AG08395 (cell line): ENCODE data around the gene TSC22D3.

Source experiments
- DNase-seq: peaks from one replicate; pipeline ENCODE4 v3.0.0; 2012; ENCODE audit warnings: mixed read lengths, low spot score

Gene TSC22D3

GRCh38 chrX:107760304-107761077, 15.1 kb downstream of the TSC22D3 start:
- no peak for DNase-seq

- DNase-seq: no peak
Measured at GRCh38 chrX:107758231-107758766, 17.3 kb downstream of the TSC22D3 start.

- no peak for DNase-seq
Measured at GRCh38 chrX:107755721-107756120, 19.9 kb downstream of the TSC22D3 start.

GRCh38 chrX:107753187-107753586, 22.4 kb downstream of the TSC22D3 start:
- no peak for DNase-seq

DNA sequence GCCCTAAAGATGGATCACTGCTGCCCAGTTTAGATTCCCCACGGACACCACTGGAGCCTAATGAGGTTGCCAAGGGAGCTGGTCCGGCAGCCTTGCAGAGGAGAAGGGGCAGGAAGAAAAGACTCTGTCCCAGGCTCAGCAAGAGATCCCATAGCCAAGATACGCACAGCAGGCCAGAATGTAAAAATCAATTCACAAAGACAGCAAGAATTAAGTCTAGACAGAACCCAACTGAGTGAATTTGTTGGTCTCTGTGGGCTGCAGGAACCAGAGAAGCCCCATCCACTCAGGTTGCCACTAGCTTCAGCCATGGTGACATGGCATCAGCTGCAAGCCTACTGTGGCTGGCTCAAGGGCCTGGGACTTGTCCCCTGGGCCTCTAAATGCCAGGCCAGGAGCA, 22.9 kb downstream of the TSC22D3 start:
- no peak for DNase-seq

DNA sequence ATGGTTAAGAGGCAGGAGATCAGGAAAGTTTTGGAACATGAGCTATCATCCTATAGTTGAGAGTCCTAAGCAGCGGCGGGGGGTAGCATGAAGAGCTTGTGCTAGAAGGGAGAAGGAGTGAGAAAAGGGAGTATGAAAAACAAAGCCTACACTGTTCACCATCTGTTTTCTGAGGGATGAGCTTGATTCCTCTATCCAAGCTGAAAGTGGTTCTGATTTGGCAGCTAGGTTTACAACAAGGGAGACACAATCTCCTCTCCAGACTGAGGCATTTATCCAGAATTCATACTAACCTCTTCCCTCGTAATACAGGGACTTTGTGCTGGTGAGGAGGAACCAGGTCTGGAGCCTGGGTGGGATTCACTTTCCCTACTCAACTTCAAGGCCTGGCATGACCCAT, 23.5 kb downstream of the TSC22D3 start:
- no peak for DNase-seq

- no peak for DNase-seq
Measured at GRCh38 chrX:107750861-107751445, 24.6 kb downstream of the TSC22D3 start.

DNA sequence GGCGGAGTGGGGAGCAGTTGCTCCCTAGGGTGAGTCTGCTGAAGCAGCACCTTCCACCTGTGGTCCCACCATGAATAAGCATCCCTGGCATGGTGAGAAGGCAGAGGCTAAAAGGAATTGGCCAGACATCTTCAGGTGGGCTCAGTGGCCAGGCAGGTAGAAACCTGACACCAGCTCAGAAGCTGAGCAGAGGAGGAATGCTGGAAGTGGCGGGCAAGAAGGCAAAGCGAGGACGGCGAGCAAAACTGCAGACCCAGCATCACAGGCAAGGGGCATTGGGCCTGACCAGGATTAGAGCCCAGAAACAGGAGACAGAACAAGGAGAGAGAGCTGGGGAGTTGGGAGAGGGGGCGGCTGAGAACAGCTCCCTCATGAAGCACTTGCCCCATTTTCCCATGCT, 25.3 kb downstream of the TSC22D3 start:
- DNase-seq: no peak

GRCh38 chrX:107748506-107748905, 27.1 kb downstream of the TSC22D3 start:
- DNase-seq: no peak

DNA sequence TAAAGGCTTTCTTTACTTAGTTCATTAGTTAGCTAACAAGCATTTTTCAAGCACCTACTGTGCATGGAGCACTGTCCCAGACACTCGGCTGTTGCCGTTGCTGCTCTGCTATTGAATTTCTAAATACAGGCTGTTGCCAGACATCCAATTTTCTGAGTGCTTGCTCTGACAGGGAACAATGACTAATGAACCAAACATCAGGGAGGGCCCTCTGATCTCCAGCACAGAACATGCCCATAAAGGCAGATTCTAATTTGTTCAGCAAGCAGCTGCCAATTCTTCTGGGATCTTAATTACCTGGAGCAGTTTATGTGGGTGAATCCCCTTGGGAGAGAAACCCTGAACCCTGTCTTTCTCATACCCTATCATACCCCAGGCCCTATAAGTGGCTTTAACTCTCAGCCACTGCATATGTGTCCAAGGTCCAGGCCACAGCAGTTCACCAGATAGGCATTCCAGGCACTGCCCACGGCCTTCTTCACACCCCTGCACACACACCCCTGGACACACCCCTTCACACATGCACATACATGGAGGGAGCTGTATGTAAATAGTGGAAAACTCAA, 27.9 kb downstream of the TSC22D3 start:
- DNase-seq: peak; percentile 69

DNA sequence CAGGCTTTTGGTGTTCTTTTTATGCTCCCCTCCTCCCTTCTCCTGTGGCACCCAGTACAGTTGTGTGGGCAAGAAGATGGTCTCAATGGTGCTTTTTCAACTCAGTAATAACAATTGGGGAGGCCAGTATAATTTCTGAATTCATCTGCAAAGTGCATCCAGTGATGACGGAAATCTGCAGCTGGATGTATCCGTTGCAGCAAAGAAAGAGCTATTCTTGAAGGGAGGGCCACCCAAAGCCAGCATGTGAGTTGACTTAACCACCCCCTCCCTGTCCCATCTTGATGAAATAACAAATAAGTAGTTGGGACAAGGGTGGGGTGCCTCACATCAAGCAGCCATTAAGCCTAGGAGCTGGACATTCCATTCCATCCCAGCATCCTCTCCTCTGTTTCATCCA, 30.7 kb downstream of the TSC22D3 start:
- DNase-seq: no peak

- DNase-seq: no peak
Measured at GRCh38 chrX:107743995-107744394, 31.6 kb downstream of the TSC22D3 start.

- no peak for DNase-seq
Measured at GRCh38 chrX:107742700-107743191, 32.8 kb downstream of the TSC22D3 start.

DNA sequence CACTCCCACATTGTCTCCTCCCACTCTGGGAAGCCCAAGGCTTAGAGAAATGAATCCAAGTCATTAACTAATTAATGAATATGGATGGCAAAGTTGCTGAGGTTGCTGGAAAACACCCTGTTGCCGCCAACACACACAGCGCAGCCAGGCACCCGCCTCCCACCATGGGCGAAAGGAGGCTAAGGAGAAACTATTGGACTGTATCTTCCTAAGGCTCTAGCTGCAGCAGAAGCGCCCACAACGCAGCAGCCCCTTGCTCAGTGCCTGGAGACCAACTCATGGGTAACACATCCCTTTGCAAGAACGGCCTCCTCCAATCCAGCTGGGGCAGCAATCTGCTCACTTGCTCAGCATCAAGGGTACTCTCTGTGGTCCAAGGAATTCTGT, 34.2 kb downstream of the TSC22D3 start:
- DNase-seq: no peak

GRCh38 chrX:107739541-107739940, 36.0 kb downstream of the TSC22D3 start:
- no peak for DNase-seq

- no peak for DNase-seq
Measured at GRCh38 chrX:107738768-107739167, 36.8 kb downstream of the TSC22D3 start.

- no peak for DNase-seq
Measured at GRCh38 chrX:107738272-107738671, 37.3 kb downstream of the TSC22D3 start.

- no peak for DNase-seq
Measured at GRCh38 chrX:107736781-107737531, 38.6 kb downstream of the TSC22D3 start.

DNA sequence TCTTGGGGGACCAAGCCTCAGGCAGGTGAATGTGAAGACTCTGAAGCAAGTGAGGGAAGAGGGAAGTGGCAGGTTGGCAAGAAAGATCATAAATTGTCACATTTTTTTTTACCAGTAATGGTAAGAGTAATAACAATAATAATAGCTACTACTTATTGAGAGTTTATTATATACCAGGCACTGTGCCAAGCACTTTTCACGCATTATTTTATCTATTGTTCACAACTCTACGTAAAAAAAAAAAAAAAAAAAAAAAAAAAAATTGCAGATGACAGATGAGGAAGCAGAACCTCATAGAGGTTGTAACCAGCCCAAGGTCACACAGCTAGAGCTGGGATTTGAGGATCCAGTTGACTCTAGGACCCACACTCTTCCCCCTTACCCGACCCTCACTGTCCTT, 40.9 kb downstream of the TSC22D3 start:
- no peak for DNase-seq

GRCh38 chrX:107733686-107734085, 41.9 kb downstream of the TSC22D3 start:
- DNase-seq: no peak

- DNase-seq: peak; percentile 45
Measured at GRCh38 chrX:107731831-107732502, 43.6 kb downstream of the TSC22D3 start.
